A549 (cell line): ENCODE results near the gene ERH. TPM values are rescaled to one million over a fixed set of nuclear protein-coding genes. Genes with fewer than 3 reads are reported as not detected.

Source experiments
- ATAC-seq, 2 experiments: fragments of 200-7000 bp in 1 of 2; fragments of >200 bp in 1 of 2; cut with Nextera tagmentation in 1 of 2; cut with Tn5 transposase in 1 of 2; 3 replicates each; pipeline versions ENCODE4 v1.8.0 to v1.9.1; 2018 to 2020; ENCODE audit warnings: mild to moderate bottlenecking in 1 of 2, moderate library complexity in 1 of 2
- CTCF ChIA-PET: fragments of 300-600 bp; sonication (Branson Sonifier 250); formaldehyde crosslinking; extraction: SDS; loops from one replicate; lab custom pipeline; 2021; ENCODE audit warnings: antibody characterized with exemption, inconsistent platforms; lab: Yijun Ruan, JAX
- POLR2A ChIA-PET: fragments of 350-600 bp; formaldehyde crosslinking; extraction: SDS; loops from one replicate; lab custom pipeline; 2021; ENCODE audit warnings: antibody characterized with exemption, inconsistent platforms; lab: Yijun Ruan, JAX
- DNase-seq, 2 experiments: peaks; one replicate each; pipeline versions ENCODE4 v3.0.0 to v3.0.0-alpha.2; 2011 to 2016; ENCODE audit warnings: low read depth in 1 of 2, low spot score in 1 of 2
- FAIRE-seq: peaks from 2 replicates; lab custom pipeline; 2011; peaks lifted over from hg19 to GRCh38; lab: Jason Lieb, UNC
- H3K27ac ChIP-seq, 2 experiments: fragments of >200 bp; sonication (Bioruptor Twin); formaldehyde crosslinking; 3 replicates each; pipeline ENCODE4 v1.5.1; 2016 to 2017
- H3K4me1 ChIP-seq: fragments of >200 bp; sonication (Bioruptor Twin); formaldehyde crosslinking; 3 replicates; pipeline ENCODE4 v1.6.1; 2016
- H3K4me2 ChIP-seq: fragments of >200 bp; sonication (Bioruptor Twin); formaldehyde crosslinking; 3 replicates; pipeline ENCODE4 v1.6.1; 2016
- H3K4me3 ChIP-seq: fragments of >200 bp; sonication (Bioruptor Twin); formaldehyde crosslinking; 3 replicates; pipeline ENCODE4 v1.5.1; 2016
- H3K9me3 ChIP-seq: fragments of >200 bp; sonication (Bioruptor Twin); formaldehyde crosslinking; 3 replicates; pipeline ENCODE4 v1.6.1; 2016
- BCL3 ChIP-seq: fragments of >200 bp; sonication (Bioruptor Twin); formaldehyde crosslinking; IDR thresholded peaks from 3 replicates; pipeline ENCODE4 v1.6.1; 2016
- CBX2 ChIP-seq: fragments of 200-600 bp; sonication (generic); IDR thresholded peaks from 2 replicates; pipeline ENCODE4 v1.6.1; 2016; ENCODE audit warnings: low read depth, mild to moderate bottlenecking, borderline replicate concordance
- CHD2 ChIP-seq: fragments of 150-350 bp; IDR thresholded peaks from 2 replicates; pipeline ENCODE4 v1.6.1; 2014; ENCODE audit warnings: low read length; ENCODE audit not compliant: partially characterized antibody
- CTCF ChIP-seq: fragments of >200 bp; sonication (Bioruptor Twin); formaldehyde crosslinking; IDR thresholded peaks from 3 replicates; pipeline ENCODE4 v1.5.1; 2016
- E2F6 ChIP-seq: IDR thresholded peaks from 2 replicates; pipeline ENCODE4 v1.6.1; 2012; ENCODE audit warnings: low read depth, borderline replicate concordance
- EHF ChIP-seq: fragments of 250-450 bp; sonication (Bioruptor Pico); IDR thresholded peaks from 2 replicates; pipeline ENCODE4 v1.5.0; 2020; ENCODE audit warnings: mild to moderate bottlenecking
- FOSB ChIP-seq: fragments of 250-450 bp; sonication (Bioruptor Pico); IDR thresholded peaks from 2 replicates; pipeline ENCODE4 v1.5.0; 2020; ENCODE audit warnings: mild to moderate bottlenecking, moderate library complexity
- FOSL2 ChIP-seq, 2 experiments: fragments of 450-650 bp in 1 of 2; fragments of >200 bp in 1 of 2; sonication (Bioruptor Twin) in 1 of 2; formaldehyde crosslinking; IDR thresholded peaks; 2 replicates each; pipeline versions ENCODE4 v1.5.0 to v1.6.1; 2016 to 2020; ENCODE audit warnings: mild to moderate bottlenecking in 1 of 2, moderate library complexity in 1 of 2
- FOXS1 ChIP-seq: fragments of 250-450 bp; sonication (Bioruptor Pico); IDR thresholded peaks from 2 replicates; pipeline ENCODE4 v1.5.0; 2020; ENCODE audit warnings: mild to moderate bottlenecking, moderate library complexity
- HDAC2 ChIP-seq: fragments of 200-600 bp; sonication (generic); IDR thresholded peaks from 2 replicates; pipeline ENCODE4 v1.6.1; 2016
- HES2 ChIP-seq: fragments of >200 bp; sonication (Bioruptor Twin); formaldehyde crosslinking; IDR thresholded peaks from 2 replicates; pipeline ENCODE4 v1.6.1; 2016
- HEYL ChIP-seq: fragments of 250-450 bp; sonication (Bioruptor Pico); IDR thresholded peaks from 2 replicates; pipeline ENCODE4 v1.8.0; 2021; ENCODE audit warnings: mild to moderate bottlenecking, moderate library complexity
- JUN ChIP-seq, 2 experiments: fragments of >200 bp; sonication (Bioruptor Twin); formaldehyde crosslinking; IDR thresholded peaks; 2 replicates in 1 of 2; 3 replicates in 1 of 2; pipeline ENCODE4 v1.6.1; 2016 to 2017
- KDM5A ChIP-seq: fragments of 200-600 bp; sonication (generic); IDR thresholded peaks from 2 replicates; pipeline ENCODE4 v1.6.1; 2016; ENCODE audit warnings: antibody characterized with exemption, mild to moderate bottlenecking
- POLR2AphosphoS2 ChIP-seq: conservative IDR thresholded peaks from 2 replicates; pipeline ENCODE4 v1.6.1; 2012; ENCODE audit warnings: low read length, improper control_type of control experiment, inconsistent platforms
- RAD21 ChIP-seq, 2 experiments: fragments of >200 bp in 1 of 2; sonication (Bioruptor Twin) in 1 of 2; formaldehyde crosslinking in 1 of 2; IDR thresholded peaks in 1 of 2; conservative IDR thresholded peaks in 1 of 2; 2 replicates in 1 of 2; 3 replicates in 1 of 2; pipeline ENCODE4 v1.6.1; 2012 to 2018; ENCODE audit warnings: inconsistent platforms in 1 of 2
- REST ChIP-seq: fragments of 200-600 bp; sonication (generic); IDR thresholded peaks from 2 replicates; pipeline ENCODE4 v1.6.1; 2016; ENCODE audit warnings: antibody characterized with exemption, mild to moderate bottlenecking, moderate library complexity
- SMC3 ChIP-seq: fragments of >200 bp; sonication (Bioruptor Twin); formaldehyde crosslinking; IDR thresholded peaks from 3 replicates; pipeline ENCODE4 v1.6.1; 2018; ENCODE audit warnings: inconsistent platforms
- TFCP2L1 ChIP-seq: fragments of 250-450 bp; sonication (Bioruptor Pico); IDR thresholded peaks from 2 replicates; pipeline ENCODE4 v1.5.0; 2021; ENCODE audit warnings: mild to moderate bottlenecking
- ZSCAN20 ChIP-seq: fragments of 250-450 bp; sonication (Bioruptor Pico); IDR thresholded peaks from 2 replicates; pipeline ENCODE4 v1.8.0; 2022; ENCODE audit warnings: mild to moderate bottlenecking, moderate library complexity
- WGBS: methylation state at CpG from one replicate; pipeline ENCODE4 v1.1.6; 2017; ENCODE audit errors: missing lambda C conversion rate; 5-methylcytosine and 5-hydroxymethylcytosine counted together
- polyA plus RNA-seq, 4 experiments: library from polyadenylated mRNA; depleted of rRNA in 3 of 4; stranded (reverse); fragments of >200 nt; fragmentation: RNase III in 1 of 4; extraction: RNeasy Plus Mini Kit Qiagen cat#74134 plus additional on column Dnase treatment in 1 of 4; gene quantifications; 2 replicates in 3 of 4; 3 replicates in 1 of 4; pipeline ENCODE4 v1.2.3, GENCODE V29; 2011 to 2017
- TF ChIP-seq, protein P1 (sequence below): IDR thresholded peaks from 2 replicates; pipeline ENCODE4 v1.6.1; 2012

The ERH gene
- polyA plus RNA-seq, 2 of the 4 experiments (the other 2 are of a cell fraction): 377 to 562 TPM

DNA sequence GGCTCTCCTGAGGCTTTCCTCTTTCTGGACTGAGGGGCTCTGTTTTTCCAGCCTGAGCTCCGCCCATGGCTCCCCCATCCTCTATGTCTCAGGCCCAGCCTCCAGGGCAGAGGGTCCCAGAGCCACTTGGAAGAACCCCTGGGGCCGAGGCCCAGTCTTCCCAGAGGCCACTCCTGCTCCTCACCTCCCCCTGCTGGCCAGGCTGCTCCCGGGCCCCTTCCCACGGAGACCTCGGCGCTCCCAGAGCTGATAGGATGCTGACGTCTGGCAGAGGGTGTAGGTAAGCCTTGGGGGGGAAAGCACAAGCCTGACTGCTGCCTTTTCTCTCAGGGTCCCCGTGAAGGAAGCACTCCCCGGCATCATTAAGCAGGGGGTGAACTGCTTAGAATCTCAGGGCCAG, 51.4 kb downstream of the ERH start:
- Histone ChIP-seq H3K4me3 (no peak overlapping the region), H3K4me1 (no peaks in the 10 kb centered on the region), H3K9me3 (no peaks in the 10 kb centered on the region), H3K27ac (no peak overlapping the region), H3K4me2 (no peak overlapping the region)
- FAIRE-seq (no peak), DNase-seq (peak; percentile 40 to 65), ATAC-seq (peak; percentile 73 to 94)
- TF ChIP-seq SMC3 (peak; percentile 65), CTCF (peak; percentile 57), E2F6 (0 out of 2 replicates have a peak, but pooled peaks have one; percentile 18), RAD21 (conservative IDR thresholded peaks at IDR 0.05 in 1 of 2, IDR thresholded peaks at IDR 0.05 in 1 of 2) (peak; percentile 53 to 60; a peak in 4 of 5 replicates)
- TF ChIP-seq, protein P1, sequence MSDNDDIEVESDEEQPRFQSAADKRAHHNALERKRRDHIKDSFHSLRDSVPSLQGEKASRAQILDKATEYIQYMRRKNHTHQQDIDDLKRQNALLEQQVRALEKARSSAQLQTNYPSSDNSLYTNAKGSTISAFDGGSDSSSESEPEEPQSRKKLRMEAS: no peak
- POLR2A ChIA-PET: no interaction called here
- CTCF ChIA-PET: interaction anchor here (0.6 to 7.7 kb wide), 40 partner anchors 8 to 380 kb away, joined by 3 to 50 read pairs (median 5); partner anchors contain the start of gene GALNT16
- WGBS: 37% methylated on average over 4 of the region's 9 CpGs

DNA sequence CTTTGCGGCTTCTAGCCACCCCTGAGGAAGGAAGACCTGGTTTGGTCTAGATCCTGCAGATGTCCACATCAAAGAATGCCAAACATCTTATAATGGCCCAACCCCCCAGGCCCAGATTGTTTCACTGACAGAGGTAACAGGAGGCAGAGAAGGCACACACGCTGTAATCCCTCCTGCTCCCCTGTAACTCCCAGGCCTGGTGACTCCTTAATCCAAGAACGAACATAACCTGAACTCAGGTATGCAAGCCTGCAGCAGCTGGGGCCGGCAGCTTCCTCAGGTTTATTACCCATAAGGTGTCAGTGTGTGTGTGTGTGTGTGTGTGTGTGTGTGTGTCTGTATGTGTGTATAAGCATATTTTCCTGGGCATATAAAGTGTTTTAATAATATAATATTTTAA, 52.7 kb downstream of the ERH start:
- ATAC-seq: no peak
- CTCF ChIA-PET: interaction anchor here (0.6 to 7.7 kb wide), 15 partner anchors 8 to 114 kb away, joined by 3 to 50 read pairs (median 10); partner anchors contain the start of gene GALNT16
- TF ChIP-seq ZSCAN20 (CRISPR knock-in tag) (no peak), BCL3 (no peak), TFCP2L1 (CRISPR knock-in tag) (no peak), SMC3 (no peak), HES2 (no peak), CTCF (no peak), RAD21 (conservative IDR thresholded peaks at IDR 0.05 in 1 of 2, IDR thresholded peaks at IDR 0.05 in 1 of 2) (no peak), CHD2 (no peak), FOSL2 (IDR thresholded peaks at IDR 0.05) (no peak), FOSL2 (CRISPR knock-in tag; IDR thresholded peaks at IDR 0.05) (no peak), HDAC2 (no peak), POLR2AphosphoS2 (no peak)
- TF ChIP-seq, protein P1: no peak
- TF ChIP-seq, all 56 proteins: peak for 0
- H3K4me3 ChIP-seq: no peak overlapping the region
- no peak for DNase-seq
- POLR2A ChIA-PET: no interaction called here
- H3K9me3 ChIP-seq: no peaks in the 10 kb centered on the region
- 61% methylated on average over 4 of the region's 4 CpGs for WGBS
- no peak overlapping the region for H3K4me2 ChIP-seq
- no peak overlapping the region for H3K27ac ChIP-seq
- no peaks in the 10 kb centered on the region for H3K4me1 ChIP-seq
- no peak for FAIRE-seq

GRCh38 chr14:69344171-69344570, 53.9 kb downstream of the ERH start:
- CTCF ChIA-PET: interaction anchor here (0.9 to 7.7 kb wide), 6 partner anchors 11 to 142 kb away, joined by 3 to 50 read pairs (median 4); partner anchors contain the start of gene GALNT16
- Histone ChIP-seq H3K4me2 (no peak overlapping the region), H3K27ac (no peak overlapping the region), H3K4me3 (no peak overlapping the region), H3K9me3 (no peaks in the 10 kb centered on the region), H3K4me1 (no peaks in the 10 kb centered on the region)
- ATAC-seq (no peak), DNase-seq (no peak), FAIRE-seq (no peak)
- WGBS: 72% methylated on average over 3 of the region's 3 CpGs
- POLR2A ChIA-PET: no interaction called here
- TF ChIP-seq REST: no peak
- TF ChIP-seq EHF (CRISPR knock-in tag): no peak
- TF ChIP-seq CBX2: no peak
- no peak for TF ChIP-seq RAD21 (conservative IDR thresholded peaks at IDR 0.05 in 1 of 2, IDR thresholded peaks at IDR 0.05 in 1 of 2)
- no peak for TF ChIP-seq FOSB (CRISPR knock-in tag)
- no peak for TF ChIP-seq KDM5A
- no peak for TF ChIP-seq JUN (IDR thresholded peaks at IDR 0.05)
- no peak for TF ChIP-seq FOXS1 (CRISPR knock-in tag)
- TF ChIP-seq HEYL (CRISPR knock-in tag): no peak
- TF ChIP-seq, protein P1: no peak
